ENCODE measurements around the gene CLPTM1L. TPM values are rescaled to one million over a fixed set of nuclear protein-coding genes. Genes with fewer than 3 reads are reported as not detected.
"Not testable (repeated sequence)": the region's sequence is repeated elsewhere in the genome, so short reads cannot be mapped to it uniquely, and the experiment has no call there.

Gene CLPTM1L
- total RNA-seq, 2 experiments from 2014 or later: 47.2 to 47.4 TPM

- no peaks in the 10 kb centered on the region for H3K9me3 ChIP-seq (ENCODE audit: control insufficient read depth in 1 of 2, insufficient read depth in 1 of 2, low read length in 2 of 2)
- no peak for TF ChIP-seq CTCF (IDR thresholded peaks at IDR 0.05)
- H3K4me1 ChIP-seq (ENCODE audit: insufficient read depth, low read length): peaks cover 38% of the 10 kb centered on the region
- H3K4me3 ChIP-seq (ENCODE audit: low read length): no peak overlapping the region
- Mint-ChIP-seq H3K27me3 (no peaks in the 10 kb centered on the region), H3K4me3 (no peak overlapping the region), H3K4me1 (ENCODE audit: low read depth) (peaks cover 38% of the 10 kb centered on the region), H3K36me3 (ENCODE audit: low read depth) (peaks cover 52% of the 10 kb centered on the region), H3K9me3 (no peaks in the 10 kb centered on the region), H3K27ac (no peak overlapping the region)
- ATAC-seq (ENCODE audit: poor library complexity) (no peak), DNase-seq (no peak)
- no peaks in the 10 kb centered on the region for H3K27me3 ChIP-seq (ENCODE audit: control insufficient read depth in 1 of 2, insufficient read depth in 2 of 2, low read length in 2 of 2)
- H3K36me3 ChIP-seq (ENCODE audit: insufficient read depth, low read length): peaks cover 52% of the 10 kb centered on the region
- intact Hi-C loops (cut with DNase I, micrococcal nuclease): loop anchor here (5.0 to 10.0 kb wide), 3 partner anchors 47 to 453 kb away; partner anchors contain the start of genes BRD9 (in 1 of the 2), MRPL36 (in 1 of the 2), TERT (in 1 of the 2) and TRIP13 (in 1 of the 2)
- CTCF ChIA-PET: interaction anchor here (0.6 kb wide), 1 partner anchor 400 kb away, joined by 3 read pairs; no protein-coding TSS in a partner anchor
- no peak overlapping the region for H3K27ac ChIP-seq (ENCODE audit: low read depth in 1 of 2, low read length in 2 of 2)
- POLR2A ChIA-PET: interaction anchor here (4.1 kb wide), 1 partner anchor 43 kb away, joined by 38 read pairs; no protein-coding TSS in a partner anchor
These were observed 2.6 kb downstream of the CLPTM1L start for GRCh38 chr5:1342268-1342667.

GRCh38 chr5:1341863-1342262 lies 3.0 kb downstream of the CLPTM1L start:
- Mint-ChIP-seq H3K4me3 (no peak overlapping the region), H3K27ac (no peak overlapping the region), H3K4me1 (ENCODE audit: low read depth) (peaks cover 42% of the 10 kb centered on the region), H3K9me3 (no peaks in the 10 kb centered on the region), H3K27me3 (no peaks in the 10 kb centered on the region), H3K36me3 (ENCODE audit: low read depth) (peaks cover 56% of the 10 kb centered on the region)
- Histone ChIP-seq H3K4me3 (ENCODE audit: low read length) (no peak overlapping the region), H3K9me3 (ENCODE audit: control insufficient read depth in 1 of 2, insufficient read depth in 1 of 2, low read length in 2 of 2) (no peaks in the 10 kb centered on the region), H3K36me3 (ENCODE audit: insufficient read depth, low read length) (peaks cover 56% of the 10 kb centered on the region), H3K4me1 (ENCODE audit: insufficient read depth, low read length) (peaks cover 40% of the 10 kb centered on the region), H3K27me3 (ENCODE audit: control insufficient read depth in 1 of 2, insufficient read depth in 2 of 2, low read length in 2 of 2) (no peaks in the 10 kb centered on the region), H3K27ac (ENCODE audit: low read depth in 1 of 2, low read length in 2 of 2) (no peak overlapping the region)
- ATAC-seq (ENCODE audit: poor library complexity): no peak
- intact Hi-C loops (cut with DNase I, micrococcal nuclease): loop anchor here (5.0 to 10.0 kb wide), 3 partner anchors 47 to 453 kb away; partner anchors contain the start of genes BRD9 (in 1 of the 2), MRPL36 (in 1 of the 2), TERT (in 1 of the 2) and TRIP13 (in 1 of the 2)
- ChIA-PET CTCF (no interaction called here), POLR2A (interaction anchor here (0.6 kb wide), 1 partner anchor 45 kb away, joined by 3 read pairs; no protein-coding TSS in a partner anchor)
- DNase-seq: no peak
- TF ChIP-seq CTCF (IDR thresholded peaks at IDR 0.05): no peak

GRCh38 chr5:1339818-1340210 lies 5.1 kb downstream of the CLPTM1L start:
- H3K36me3 ChIP-seq (ENCODE audit: insufficient read depth, low read length): peaks cover 76% of the 10 kb centered on the region
- peaks cover 40% of the 10 kb centered on the region for H3K4me1 ChIP-seq (ENCODE audit: insufficient read depth, low read length)
- H3K9me3 Mint-ChIP-seq; H3K27ac ChIP-seq (ENCODE audit: low read depth in 1 of 2, low read length in 2 of 2); H3K4me3 ChIP-seq (ENCODE audit: low read length); ATAC-seq (ENCODE audit: poor library complexity); H3K4me3 Mint-ChIP-seq; H3K9me3 ChIP-seq (ENCODE audit: control insufficient read depth in 1 of 2, insufficient read depth in 1 of 2, low read length in 2 of 2); H3K27ac Mint-ChIP-seq; H3K27me3 ChIP-seq (ENCODE audit: control insufficient read depth in 1 of 2, insufficient read depth in 2 of 2, low read length in 2 of 2); CTCF ChIA-PET; POLR2A ChIA-PET; DNase-seq; H3K27me3 Mint-ChIP-seq: not testable (repeated sequence)
- H3K4me1 Mint-ChIP-seq (ENCODE audit: low read depth): peaks cover 47% of the 10 kb centered on the region
- H3K36me3 Mint-ChIP-seq (ENCODE audit: low read depth): peaks cover 72% of the 10 kb centered on the region
- intact Hi-C loops (cut with DNase I, micrococcal nuclease): loop anchor here (5.0 to 10.0 kb wide), 3 partner anchors 45 to 455 kb away; partner anchors contain the start of genes BRD9 (in 1 of the 2), MRPL36 (in 1 of the 2), TERT (in 1 of the 2) and TRIP13 (in 1 of the 2)

- peaks cover 77% of the 10 kb centered on the region for H3K36me3 Mint-ChIP-seq (ENCODE audit: low read depth)
- CTCF ChIA-PET, POLR2A ChIA-PET: not testable (repeated sequence)
These were observed 5.6 kb downstream of the CLPTM1L start for GRCh38 chr5:1339139-1339817.

More at GRCh38 chr5:1339139-1339817, 5.6 kb downstream of the CLPTM1L start:
- H3K27me3 Mint-ChIP-seq; ATAC-seq (ENCODE audit: poor library complexity); H3K27ac ChIP-seq (ENCODE audit: low read depth in 1 of 2, low read length in 2 of 2); H3K9me3 Mint-ChIP-seq; H3K4me3 ChIP-seq (ENCODE audit: low read length); H3K4me3 Mint-ChIP-seq; DNase-seq; H3K27me3 ChIP-seq (ENCODE audit: control insufficient read depth in 1 of 2, insufficient read depth in 2 of 2, low read length in 2 of 2); H3K9me3 ChIP-seq (ENCODE audit: control insufficient read depth in 1 of 2, insufficient read depth in 1 of 2, low read length in 2 of 2); H3K27ac Mint-ChIP-seq; intact Hi-C loops (cut with DNase I, micrococcal nuclease): not testable (repeated sequence)
- peaks cover 39% of the 10 kb centered on the region for H3K4me1 ChIP-seq (ENCODE audit: insufficient read depth, low read length)
- H3K36me3 ChIP-seq (ENCODE audit: insufficient read depth, low read length): peaks cover 82% of the 10 kb centered on the region
- peaks cover 47% of the 10 kb centered on the region for H3K4me1 Mint-ChIP-seq (ENCODE audit: low read depth)
